ENCODE measurements around the gene RASL10A.

GRCh38 chr22:29298641-29299040, 16.9 kb downstream of the RASL10A start:
- no peak for TF ChIP-seq TOX (CRISPR knock-in tag; IDR thresholded peaks at IDR 0.05; ENCODE audit: borderline replicate concordance)
- no peak for TF ChIP-seq CSDC2 (CRISPR knock-in tag; IDR thresholded peaks at IDR 0.05)
- TF ChIP-seq ISL1 (CRISPR knock-in tag; IDR thresholded peaks at IDR 0.05) = no peak
- no peak for TF ChIP-seq PATZ1 (CRISPR knock-in tag; IDR thresholded peaks at IDR 0.05; ENCODE audit: borderline replicate concordance)
- no peak for TF ChIP-seq BACH2 (CRISPR knock-in tag; IDR thresholded peaks at IDR 0.05; ENCODE audit: borderline replicate concordance)
- TF ChIP-seq PPARA (CRISPR knock-in tag; IDR thresholded peaks at IDR 0.05; ENCODE audit: borderline replicate concordance) = no peak
- no peak for TF ChIP-seq OSR1 (CRISPR knock-in tag; IDR thresholded peaks at IDR 0.05)
- TF ChIP-seq ZNF565 (CRISPR knock-in tag; conservative IDR thresholded peaks at IDR 0.05; ENCODE audit: low read depth) = no peak
- TF ChIP-seq ZNF8 (CRISPR knock-in tag; IDR thresholded peaks at IDR 0.05) = no peak
- no peak for TF ChIP-seq ZFP3 (CRISPR knock-in tag; IDR thresholded peaks at IDR 0.05)
- TF ChIP-seq SNAI2 (CRISPR knock-in tag; IDR thresholded peaks at IDR 0.05) = no peak
- TF ChIP-seq TSHZ2 (CRISPR knock-in tag; IDR thresholded peaks at IDR 0.05) = no peak
- TF ChIP-seq CREB5 (CRISPR knock-in tag; IDR thresholded peaks at IDR 0.05; ENCODE audit: low read depth) = no peak
